HG03280 (cell line): ENCODE results near the gene TRAF1.

ENCODE experiments used
- ATAC-seq: cut with Tn5 transposase; IDR thresholded peaks from one replicate; pipeline ENCODE4 v1.9.1; 2021; ENCODE audit warnings: mild to moderate bottlenecking, moderate library complexity; ENCODE audit not compliant: unreplicated experiment

The TRAF1 gene

DNA sequence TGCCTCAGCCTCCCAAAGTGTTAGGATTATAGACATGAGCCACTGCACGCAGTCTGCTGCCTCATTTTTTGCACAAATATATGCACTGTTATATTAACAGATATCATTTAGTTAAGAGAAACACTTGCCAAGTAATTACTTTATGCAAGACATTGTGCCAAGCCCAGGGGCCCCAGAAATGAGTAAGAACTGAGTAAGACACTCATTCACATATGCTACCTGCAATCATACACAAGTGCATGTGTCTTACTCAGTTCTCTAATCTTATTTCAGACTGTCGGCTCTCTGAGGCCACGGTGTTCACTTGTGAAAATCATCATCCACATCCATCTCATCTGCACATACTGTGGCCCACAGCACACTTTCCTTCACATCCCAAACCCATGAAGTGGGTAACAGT lies 16.0 kb downstream of the TRAF1 start:
- ATAC-seq: no peak

DNA sequence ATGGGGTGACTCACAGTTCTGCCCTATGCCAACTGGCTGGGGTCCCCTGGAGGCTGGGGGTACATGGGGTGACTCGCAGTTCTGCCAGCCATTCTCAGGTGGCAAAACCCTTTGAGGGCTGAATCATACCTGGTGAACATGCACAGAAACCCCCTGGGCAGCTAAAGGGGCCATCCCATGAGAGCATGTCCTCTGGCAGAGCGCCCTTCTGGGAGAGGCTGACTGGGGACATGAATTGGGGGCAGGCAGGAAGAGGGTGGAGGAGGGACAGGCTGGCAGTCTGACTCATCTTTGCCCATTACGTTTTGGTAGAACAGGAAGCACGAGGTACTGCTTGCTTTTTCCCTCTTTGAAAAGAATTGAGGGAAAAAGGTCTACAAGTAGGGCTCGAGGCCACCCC lies 16.7 kb downstream of the TRAF1 start:
- no peak for ATAC-seq

GRCh38 chr9:120905315-120906164 lies 21.1 kb downstream of the TRAF1 start:
- no peak for ATAC-seq

DNA sequence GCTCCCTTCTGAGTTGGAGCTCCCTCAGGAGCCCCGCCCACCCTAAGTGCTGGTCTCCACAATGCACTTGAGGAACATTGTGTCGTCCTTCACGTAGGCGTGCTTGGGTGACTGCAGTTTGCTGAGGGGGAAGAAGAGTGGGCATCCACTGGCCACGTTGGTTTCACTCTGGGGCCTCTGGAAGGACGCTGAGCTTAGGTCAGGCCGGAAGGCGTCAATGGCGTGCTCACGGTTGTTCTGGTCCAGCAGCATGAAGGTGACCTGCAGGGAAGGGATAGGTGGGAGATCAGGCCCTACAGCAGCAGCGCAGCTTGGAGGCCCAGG lies 21.7 kb downstream of the TRAF1 start:
- no peak for ATAC-seq

DNA sequence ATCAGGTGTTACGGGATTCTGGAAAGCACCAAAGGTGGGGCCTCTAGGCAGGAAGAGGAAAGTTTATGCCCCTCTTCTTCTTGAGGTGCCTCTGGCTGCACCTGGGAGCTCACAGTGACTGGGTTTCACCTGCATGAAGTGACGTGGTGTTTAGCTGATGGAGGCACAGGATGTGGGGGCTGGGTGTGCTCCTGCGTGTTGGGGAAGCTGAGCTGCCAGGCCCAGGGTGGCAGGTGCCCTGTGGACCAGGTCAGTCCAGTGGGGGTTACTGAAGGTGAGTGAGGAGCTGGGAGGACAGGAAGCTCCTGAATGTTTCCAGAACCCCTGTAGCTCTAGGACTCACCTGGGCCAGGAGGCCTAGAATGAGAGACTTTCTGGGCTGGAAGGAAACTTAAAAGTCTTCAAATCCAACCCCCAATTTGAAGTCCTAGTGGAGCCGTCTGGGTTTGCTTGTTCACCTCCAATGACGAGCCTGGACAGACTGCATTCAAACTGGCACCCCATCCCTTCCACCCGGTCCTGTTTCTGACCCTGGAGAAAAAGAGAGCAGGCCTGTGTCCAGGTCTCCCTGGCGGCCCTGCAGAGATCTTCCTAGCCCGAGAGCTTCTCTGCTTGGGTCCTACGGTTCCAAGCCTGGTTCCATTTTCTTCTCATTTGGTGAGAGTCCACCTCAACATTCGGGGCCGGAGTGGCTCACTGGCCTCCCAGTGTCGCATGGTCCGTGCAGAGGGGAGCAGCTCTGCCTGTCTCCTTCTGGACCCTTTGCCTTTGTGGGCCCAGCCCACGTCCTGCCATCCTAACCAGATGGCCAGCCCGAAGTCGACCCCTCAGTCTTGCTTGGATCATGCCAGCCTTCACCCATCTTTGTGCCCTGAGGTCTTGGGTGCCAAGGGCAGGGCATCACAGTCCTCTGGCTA lies 22.3 kb downstream of the TRAF1 start:
- ATAC-seq: no peak

GRCh38 chr9:120902569-120903535 lies 23.7 kb downstream of the TRAF1 start:
- ATAC-seq: no peak

DNA sequence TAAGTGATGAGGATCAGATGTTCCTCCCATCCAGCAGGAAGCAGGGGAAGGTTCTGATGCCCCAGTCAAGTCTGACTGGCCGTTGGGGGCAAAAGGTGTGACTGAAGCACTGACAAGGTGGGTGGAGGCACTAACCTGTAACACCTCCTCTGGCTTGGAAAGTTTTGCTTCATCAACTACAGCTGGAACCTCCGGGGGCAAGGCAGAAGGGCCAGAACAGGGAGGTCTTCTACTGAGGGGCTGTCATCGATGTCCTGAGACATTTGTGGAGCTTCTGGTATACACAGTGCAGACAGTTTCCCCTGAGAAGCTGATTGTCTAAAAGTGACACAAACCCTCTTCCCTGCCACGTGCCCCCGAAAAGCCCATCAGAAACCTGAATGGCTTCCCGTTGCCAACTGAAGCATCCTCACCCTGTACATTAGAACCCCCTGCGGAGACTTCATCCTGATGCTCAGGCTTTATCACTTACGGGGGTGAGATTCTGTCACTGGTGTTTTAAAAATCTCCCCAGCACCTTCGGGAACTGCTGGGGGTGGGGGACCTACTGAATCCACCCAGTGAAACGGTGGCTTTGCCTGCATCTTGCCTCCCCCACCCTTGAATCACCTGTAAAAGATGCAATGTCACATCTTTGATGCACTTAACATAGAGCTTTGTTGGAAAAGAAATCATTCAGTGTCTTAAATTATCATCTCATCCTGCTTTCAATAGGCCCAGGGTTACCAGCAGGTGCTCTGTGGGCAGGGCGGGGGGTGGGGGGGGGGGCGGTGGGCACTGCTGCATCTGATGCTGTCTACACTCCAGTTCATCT lies 24.6 kb downstream of the TRAF1 start:
- no peak for ATAC-seq

GRCh38 chr9:120900824-120901223 lies 25.8 kb downstream of the TRAF1 start:
- ATAC-seq: no peak

DNA sequence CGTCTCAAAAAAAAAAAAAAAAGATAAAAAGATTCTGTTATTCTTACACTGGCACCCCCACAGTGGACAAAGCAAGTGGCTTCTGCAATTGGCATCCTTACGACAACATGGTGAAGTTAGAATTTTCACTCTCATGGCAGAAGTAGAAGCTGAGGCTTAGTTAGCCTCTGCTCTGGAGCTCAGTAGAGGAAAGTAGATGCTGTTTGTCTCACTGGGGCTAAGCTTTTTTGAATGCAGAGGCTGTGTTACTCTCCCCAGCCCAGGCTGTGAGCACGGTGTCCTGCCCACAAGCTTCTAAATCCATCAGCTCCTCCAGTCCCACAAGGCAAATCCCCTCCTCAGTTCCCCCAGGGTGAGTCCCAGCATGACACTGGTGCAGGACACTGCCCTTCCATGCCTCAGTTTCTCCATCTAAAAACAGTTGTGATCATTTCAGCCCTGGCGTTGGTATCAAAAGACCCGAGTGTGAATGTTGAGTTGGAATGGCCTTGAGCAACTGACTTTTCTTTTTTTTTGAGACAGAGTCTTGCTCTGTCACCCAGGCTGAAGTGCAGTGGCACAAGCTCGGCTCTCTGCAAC lies 27.0 kb downstream of the TRAF1 start:
- ATAC-seq: no peak

- no peak for ATAC-seq
These were observed 28.2 kb downstream of the TRAF1 start for GRCh38 chr9:120898396-120898795.

DNA sequence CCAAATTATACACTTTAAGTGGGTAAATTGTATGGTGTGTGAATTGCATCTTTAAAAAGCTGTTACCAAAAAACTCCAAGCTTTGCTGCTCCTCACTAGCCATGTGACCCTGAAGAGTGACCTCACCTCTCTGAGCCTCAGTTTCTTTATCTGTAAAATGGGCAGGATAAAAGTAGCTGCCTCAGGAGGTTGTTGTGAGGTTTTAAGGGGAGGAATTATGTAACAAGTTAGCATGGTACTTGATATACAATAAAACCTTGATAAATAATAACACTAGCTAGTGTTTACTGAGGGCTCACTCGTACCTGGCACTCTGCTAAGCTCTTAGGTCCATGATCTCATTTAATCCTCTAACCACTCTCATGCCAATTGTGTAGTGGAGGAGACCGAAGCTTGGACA lies 30.6 kb downstream of the TRAF1 start:
- ATAC-seq: no peak

DNA sequence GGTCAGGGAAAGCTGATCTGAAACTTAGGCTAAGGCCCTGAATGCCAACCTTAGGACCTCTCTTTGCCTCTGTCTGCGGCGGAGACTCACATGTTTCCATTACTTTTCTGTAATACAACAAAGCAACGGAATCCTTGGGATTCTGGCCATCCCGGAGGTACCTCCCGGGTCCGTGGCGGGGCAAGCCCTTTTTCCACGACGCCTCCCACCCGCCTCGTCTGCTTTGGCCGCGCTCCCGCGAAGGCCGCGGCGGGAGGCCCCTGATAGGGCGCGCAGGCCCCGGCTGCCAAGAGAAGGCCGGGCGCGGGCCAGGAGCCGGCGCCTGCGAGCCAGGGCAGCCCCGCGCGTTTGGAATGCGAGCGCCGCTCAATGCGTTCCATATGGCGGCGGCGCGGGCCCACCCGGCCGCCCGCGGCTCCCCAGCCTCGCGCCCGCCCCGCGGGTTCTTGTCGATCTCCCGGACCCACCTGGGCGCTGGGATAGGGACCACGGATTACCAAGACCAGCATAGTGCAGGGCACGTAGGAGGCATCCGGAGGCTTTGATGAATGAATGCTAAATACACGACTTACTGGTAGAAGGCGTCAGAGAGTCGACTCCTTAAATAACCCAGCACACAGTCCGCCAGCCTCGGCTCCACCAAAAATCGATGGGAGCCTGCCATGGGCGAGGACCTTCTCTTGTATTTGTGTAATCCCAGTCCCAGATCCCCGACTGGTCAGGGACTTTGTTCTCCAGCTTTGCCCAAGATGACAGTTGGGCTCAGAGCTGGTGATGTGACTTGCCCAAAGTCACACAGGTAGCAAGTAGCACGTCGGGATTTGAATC lies 32.1 kb downstream of the TRAF1 start:
- ATAC-seq: no peak

- peak; percentile 29 for ATAC-seq
These were observed 32.8 kb downstream of the TRAF1 start for GRCh38 chr9:120893611-120894307.

DNA sequence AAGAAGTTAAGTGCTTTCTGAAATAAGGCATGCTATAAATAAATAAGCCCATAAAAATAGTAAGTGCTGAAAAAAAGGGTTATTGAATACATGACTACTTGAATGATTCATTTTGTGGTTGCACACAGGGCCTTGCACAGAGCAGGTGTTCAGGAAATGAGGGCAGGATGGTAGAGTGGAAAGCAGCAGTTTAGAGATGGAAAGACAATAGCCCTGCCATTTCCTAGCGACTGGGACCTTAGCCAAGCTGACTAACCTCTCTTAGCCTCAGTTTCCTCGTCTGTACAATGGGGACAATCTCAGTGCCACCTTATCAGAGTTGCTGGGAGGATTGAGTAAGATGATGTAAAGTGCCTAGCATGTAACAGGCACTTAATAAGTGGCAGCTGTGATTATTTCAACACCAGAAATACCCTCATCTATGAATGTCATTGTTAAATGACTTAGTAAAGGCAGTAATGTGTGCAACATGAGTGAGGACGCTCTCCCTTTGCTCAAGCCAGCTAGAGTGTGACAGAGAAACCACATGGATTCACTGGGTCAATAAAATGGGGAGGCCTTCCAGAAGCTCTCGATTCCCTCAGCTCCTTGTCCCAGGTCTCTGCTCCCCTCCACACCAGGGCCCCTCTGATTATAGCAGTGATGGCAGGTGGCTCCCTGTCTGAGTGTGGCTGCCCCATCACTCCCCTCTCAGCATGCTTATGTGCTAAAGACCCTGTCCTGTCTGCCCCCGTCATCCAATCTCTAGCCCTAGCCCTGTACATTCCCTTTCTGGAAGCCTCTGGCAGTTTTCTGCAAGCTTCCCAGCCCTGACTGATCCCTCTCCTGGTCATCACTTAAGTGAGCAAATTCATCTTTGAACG lies 33.6 kb downstream of the TRAF1 start:
- ATAC-seq: peak; percentile 71

- ATAC-seq: peak; percentile 24
These were observed 34.5 kb downstream of the TRAF1 start for GRCh38 chr9:120891884-120892747.

DNA sequence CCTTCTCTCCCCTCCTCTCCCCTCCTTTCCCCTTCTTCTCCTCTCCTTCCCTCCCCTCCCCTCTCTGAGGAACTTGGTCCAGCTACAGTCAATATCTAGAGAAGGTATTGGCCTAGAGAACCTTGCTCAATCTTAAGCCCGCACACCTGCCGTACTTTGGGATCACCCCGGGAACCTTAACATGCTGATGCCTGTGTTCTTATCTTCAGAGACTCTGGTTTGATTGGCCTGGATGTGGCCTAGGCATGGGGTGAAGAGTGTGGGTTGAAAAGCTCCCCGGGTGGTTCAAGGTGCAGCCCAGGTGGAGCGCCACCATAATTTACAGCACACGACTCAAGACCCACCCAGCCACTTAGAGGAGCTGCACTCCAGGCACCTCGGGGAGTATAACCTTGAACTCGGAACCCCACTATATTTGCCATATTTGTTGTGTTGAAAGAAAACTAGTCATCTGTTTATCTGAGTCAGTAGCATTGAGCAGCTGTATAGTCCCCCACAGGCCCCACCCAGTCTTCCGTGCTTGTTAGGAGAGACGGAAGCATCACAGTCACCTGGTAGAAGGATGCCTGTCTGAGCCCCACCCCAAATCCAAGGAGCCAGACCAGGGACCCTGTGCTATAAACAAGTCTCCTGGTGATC lies 35.2 kb downstream of the TRAF1 start:
- no peak for ATAC-seq
